T-helper 9 cell (primary cell): ENCODE results near the gene IL1RL2.

Experiments
- DNase-seq: peaks from one replicate; pipeline ENCODE4 v3.0.0-alpha.2; 2020

The IL1RL2 gene

DNA sequence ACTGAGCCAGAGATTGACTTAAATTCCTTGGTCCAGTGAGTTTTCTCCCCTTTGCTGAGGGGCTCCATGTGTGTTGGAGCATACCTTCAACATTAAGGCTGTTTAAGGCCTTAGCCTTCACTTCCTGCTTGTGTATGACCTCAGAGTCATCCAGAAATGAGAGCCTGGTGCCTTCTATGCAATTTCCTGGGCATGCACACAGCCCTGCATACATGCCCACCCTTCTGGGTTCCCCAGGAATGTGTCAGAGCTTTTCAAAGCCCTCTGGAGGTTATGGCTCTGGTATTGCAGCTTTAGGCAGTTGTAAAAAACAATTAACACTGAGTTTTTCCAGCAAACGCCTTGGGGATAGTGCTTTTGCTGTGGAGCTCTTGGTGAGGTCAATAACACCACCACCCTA lies 27.5 kb upstream of the IL1RL2 start:
- DNase-seq: no peak

DNA sequence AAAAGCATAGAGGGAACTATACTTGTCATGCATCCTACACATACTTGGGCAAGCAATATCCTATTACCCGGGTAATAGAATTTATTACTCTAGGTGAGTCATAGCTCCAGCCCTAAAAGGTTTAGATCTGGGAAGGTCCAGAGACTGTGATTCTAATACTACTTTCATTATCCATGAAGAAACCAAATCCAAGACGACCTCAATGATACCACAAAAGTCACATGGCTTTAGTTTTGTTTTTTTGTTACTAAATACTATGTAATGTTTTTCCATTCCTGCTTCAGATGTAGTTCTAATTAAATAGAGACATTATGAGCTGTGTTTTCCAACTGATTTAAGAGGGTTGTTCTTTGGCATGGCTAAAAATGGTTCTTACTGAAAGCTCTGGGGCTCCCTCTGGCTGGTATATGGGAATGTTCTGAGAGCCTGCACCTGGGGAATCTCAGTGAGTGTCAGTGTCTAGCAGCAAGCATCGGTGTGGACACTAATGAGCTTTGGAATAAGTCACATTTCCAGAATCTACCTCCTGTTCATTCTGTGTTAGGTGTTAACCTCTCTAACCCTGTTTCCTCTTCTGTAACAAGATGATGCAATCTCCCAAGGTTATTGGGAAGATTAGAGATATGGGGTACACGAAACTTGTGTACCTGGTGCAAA lies 20.5 kb upstream of the IL1RL2 start:
- DNase-seq: no peak

DNA sequence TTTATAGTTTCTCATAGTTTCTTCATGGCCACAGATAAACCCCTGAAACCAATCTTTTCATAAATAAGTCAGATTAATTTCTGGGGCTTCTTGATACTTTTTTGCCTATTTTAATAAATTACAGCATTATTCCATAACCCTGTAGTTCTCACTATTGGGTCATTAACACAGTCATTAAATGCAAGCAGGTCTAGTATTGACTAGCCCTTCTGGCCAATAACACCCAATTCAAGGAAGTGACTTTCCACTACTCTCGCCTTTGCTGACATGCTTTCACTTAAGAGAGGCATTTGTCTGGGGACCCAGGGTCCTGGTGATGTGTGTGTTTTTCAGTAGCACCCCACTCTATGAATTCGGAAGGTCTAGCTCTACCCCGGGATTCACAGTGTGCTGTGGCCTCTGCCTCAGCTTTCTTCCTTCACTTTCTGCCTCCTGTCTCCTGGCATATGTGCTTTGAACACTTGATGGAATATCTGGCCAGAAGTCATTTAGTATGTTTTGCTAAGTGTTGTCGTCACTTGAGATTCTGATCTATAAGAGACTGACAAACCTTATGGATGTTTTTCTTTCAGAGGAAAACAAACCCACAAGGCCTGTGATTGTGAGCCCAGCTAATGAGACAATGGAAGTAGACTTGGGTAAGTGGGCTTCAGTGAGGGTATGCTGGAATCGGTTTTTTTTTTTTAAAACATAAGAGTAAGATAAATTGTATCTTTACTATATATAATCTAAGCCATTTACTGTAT lies 18.6 kb upstream of the IL1RL2 start:
- DNase-seq: no peak

DNA sequence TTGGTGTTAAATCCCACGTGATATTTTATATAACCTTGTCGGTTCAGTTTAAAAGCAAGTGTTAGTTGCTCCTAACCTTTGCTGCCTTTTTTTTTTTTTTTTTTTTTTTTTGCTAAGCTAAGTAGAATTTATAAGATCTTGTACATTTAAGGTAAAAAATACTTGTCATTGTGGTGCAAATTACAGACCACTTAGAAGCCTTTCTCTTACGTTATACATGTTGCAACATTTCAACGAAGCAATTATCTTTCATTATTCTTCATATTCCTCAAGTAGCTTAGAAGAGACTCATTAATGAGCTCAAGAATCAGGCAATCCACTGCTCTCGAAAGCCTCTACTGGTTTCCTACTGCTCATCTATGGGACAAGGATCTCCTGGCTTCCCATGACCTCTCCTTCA lies 14.9 kb upstream of the IL1RL2 start:
- DNase-seq: no peak

DNA sequence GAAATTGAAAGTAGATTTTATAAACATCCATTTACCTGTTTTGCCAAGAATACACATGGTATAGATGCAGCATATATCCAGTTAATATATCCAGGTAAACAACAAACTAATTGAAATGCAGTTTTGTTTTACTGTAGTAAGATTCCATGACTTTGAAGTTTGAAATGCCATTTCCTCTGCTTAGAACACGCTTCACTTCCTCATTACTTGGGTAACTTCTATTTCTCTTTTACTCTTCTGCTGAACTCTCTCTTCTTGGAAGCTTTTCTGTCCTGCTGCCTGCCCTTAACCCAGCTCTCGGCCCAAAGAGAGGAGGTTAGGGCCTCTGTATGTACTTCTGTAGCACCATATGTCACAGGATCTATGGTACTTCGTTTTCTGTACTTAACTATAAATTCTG lies 14.1 kb upstream of the IL1RL2 start:
- no peak for DNase-seq

DNA sequence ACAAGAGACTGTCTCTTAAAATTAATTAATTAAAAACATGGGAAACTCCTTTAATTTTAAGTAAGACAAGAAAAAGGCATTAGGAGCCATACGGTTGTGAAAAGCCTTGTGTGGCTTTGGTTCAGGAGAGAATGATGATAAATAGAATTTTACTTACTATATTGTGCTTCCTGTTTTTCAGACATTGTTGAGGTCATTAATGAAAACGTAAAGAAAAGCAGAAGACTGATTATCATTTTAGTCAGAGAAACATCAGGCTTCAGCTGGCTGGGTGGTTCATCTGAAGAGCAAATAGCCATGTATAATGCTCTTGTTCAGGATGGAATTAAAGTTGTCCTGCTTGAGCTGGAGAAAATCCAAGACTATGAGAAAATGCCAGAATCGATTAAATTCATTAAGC lies 10.7 kb upstream of the IL1RL2 start:
- DNase-seq: no peak

DNA sequence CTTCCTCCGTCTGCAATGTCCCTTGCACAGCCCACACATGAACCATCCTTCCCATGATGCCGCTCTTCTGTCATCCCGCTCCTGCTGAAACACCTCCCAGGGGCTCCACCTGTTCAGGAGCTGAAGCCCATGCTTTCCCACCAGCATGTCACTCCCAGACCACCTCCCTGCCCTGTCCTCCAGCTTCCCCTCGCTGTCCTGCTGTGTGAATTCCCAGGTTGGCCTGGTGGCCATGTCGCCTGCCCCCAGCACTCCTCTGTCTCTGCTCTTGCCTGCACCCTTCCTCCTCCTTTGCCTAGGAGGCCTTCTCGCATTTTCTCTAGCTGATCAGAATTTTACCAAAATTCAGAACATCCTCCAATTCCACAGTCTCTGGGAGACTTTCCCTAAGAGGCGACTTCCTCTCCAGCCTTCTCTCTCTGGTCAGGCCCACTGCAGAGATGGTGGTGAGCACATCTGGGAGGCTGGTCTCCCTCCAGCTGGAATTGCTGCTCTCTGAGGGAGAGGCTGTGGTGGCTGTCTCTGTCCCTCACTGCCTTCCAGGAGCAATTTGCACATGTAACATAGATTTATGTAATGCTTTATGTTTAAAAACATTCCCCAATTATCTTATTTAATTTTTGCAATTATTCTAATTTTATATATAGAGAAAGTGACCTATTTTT lies 8.9 kb upstream of the IL1RL2 start:
- no peak for DNase-seq

DNA sequence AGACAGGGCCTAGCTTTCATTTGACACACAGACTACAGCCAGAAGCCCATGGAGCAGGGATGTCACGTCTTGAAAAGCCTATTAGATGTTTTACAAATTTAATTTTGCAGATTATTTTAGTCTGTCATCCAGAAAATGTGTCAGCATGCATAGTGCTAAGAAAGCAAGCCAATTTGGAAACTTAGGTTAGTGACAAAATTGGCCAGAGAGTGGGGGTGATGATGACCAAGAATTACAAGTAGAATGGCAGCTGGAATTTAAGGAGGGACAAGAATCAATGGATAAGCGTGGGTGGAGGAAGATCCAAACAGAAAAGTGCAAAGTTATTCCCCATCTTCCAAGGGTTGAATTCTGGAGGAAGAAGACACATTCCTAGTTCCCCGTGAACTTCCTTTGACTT lies 7.8 kb upstream of the IL1RL2 start:
- DNase-seq: no peak

DNA sequence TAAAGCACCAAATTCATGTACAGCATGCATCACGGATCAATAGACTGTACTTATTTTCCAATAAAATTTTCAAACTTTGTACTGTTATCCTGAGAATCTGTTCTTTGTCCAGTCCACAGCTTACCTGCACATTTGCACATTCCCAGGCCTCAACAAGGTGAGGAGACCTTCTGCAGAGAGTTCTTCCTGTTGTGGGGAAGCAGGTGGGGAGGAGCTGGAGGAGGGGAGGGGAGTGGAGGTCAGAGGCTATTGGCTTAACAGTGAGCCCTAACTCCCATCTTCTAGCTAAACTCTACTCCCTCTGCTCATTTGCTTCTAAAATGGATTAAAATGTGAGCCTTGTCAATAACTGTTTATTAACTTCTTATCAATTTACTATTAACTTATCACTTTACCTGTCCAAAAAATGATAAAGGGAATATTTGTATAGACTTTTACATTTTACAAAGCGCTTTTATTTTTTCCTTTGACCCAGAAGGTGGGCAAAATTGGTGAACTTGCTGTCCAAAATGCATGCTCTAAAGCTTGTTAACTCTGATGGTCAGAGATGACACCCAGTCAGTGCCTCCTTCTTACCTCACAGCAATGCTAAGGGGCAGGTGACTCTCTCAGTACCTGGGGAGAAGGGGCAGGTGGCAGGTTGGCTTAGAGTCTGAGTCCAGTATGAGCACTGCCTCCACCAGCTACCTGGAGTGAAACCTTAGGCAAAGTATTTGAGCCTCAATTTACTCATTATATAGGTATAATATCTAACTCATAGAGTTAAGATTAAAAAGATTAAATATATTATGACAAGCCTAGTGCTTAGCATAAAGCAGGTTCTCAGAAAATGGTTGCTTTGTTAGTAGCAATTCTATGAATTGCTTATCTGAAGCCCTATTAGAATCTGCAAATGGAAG lies 6.8 kb upstream of the IL1RL2 start:
- no peak for DNase-seq

DNA sequence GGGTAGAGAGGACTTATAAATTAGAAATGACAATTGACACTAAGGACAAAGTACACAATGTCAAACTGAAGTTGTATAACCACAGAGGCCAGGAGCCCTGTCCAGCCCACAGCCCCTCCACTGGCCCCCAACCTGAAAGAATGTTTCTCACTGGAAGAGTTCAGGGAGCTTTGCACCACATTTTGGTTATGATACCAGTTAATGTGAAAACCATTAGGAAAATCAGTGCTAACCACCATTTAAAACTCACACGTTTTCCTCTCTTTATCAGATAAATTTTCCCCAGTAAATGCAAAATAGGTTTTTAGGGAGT lies 6.2 kb upstream of the IL1RL2 start:
- DNase-seq: no peak

DNA sequence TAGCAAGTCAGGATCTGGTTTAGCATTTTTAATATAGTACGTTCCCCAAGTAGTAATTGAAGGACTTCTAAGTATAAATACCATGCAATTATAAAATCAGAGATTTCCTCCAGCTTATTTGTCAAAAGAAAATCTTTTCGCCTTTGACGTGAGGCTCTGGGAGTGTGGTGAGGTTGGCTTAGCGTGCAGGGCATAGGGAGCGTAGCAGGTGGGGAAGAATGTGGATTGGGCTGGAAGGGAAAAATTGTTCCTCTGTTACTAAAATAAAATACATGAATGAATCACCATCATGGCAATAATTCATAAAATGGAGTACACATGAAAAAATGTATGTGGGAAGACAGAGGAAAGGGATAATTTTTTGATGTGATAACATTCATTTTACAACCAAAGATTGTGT lies 5.4 kb upstream of the IL1RL2 start:
- DNase-seq: no peak

DNA sequence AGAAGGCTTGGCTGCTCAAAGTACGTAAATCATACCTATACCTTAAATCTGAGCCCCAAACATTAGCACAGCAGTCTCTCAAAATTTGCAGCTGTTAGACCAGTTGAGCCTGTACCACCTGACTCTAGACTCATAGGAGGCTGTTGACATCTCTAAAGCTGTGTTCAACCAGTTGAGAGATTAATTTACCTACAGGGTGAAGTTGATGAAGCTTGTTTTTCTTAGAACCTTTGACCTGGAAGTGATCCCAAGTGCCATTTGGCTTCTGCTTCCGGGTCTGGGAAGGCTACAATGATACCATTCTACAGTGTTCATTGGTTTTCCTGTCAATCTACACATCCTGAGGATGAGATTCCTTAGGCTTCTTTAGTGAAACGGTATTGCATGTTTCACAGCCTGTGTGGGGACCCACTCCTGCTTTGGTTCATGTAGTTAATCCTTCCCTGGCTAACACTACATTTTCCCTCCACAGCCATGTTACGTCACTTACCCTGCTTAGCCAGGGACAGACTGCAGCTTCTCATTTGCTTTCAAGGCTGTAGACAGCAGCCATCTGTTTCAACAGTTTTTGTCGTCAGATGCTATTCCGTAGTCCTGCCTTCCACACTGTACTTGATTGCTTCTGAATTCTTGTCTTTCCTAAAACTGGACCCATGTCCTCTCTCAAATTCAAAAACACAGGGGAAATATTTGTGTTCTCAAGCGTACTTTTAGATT lies 4.7 kb upstream of the IL1RL2 start:
- DNase-seq: no peak

DNA sequence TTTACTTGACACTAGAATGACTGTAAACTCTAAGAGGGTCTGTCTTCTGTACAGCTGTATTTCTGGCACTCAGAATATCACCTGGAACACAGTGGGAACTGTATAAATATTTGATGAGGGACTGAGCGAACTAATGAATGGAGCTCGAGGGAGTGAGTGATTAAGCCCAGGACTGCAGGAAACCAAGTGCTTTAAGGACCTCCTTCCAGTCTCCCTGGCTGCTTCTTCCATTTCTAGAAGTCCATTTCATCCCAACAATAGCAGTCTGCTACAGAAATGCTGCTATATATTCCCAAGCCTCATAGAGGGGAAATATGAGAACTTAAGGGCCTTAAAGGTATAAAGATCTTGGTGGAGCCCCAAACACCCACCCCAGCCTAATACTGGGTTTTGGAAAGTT lies 2.8 kb upstream of the IL1RL2 start:
- DNase-seq: no peak

DNA sequence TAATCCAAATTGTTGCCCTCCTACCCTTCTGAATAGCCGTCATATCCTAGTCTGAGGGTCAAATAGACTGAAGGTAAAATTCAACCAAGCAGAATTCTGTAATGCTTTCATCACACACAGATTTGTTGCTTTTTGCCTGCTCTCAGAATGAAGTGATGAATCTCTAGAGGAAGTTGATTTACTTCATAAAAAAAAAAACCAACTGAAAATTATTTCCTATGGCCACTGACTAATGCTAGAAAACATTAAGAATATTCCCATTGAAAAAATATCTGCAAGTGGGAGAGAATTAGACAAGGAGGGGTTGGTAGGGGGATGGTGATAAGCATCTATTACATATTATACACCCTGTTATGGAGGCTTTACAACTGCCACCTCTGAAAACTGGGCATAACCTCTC lies 2.3 kb upstream of the IL1RL2 start:
- DNase-seq: no peak

DNA sequence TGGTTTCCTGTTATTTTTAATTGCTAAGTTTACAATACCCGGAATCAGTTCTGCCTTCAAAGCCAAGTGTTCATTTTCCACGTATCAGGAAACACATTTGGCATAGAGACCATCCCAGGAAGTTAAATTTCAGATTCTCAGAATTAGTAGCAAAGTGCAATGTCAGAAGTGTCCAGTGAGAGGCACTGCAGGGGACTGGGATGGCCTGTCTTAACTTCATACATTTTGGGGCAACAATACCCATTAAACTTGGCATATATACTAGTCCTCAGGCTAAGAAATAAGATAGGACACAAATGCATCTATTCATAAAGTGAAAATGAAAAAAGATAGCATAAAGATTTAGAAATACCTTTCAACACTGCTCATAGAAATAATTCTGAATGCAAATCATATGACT lies 1.5 kb upstream of the IL1RL2 start:
- no peak for DNase-seq

DNA sequence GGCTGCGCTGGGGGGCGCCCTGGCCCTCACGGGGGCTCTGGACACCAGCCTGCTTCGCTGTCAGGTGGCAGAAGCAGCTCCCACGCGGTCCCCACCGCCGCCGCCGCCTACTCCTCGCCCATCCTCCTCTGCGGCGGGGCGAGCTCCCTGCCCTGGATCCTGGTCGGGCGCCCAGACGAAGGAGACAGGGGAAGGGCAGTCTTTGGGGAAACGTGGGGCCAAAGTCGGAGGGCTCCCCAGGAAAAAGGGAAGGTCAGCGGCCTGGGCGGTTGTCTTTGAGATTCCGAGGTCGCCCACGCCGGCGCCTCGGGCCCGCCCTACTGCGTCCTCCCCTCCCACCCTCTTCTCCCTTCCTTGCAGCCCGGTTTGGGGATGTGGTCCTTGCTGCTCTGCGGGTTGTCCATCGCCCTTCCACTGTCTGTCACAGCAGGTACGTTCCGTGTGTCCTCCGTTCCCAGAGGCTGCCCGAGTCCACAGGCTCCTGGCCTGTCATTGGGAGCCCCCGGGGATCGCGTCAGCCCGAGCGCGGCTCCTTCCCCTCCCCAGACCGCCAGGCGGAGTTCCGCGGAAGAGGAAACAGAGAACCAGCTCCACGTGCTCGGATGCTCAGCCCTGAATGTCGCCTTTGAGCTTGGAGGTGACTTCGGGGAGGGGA lies 800 bp downstream of the IL1RL2 start:
- peak; percentile 17 for DNase-seq

DNA sequence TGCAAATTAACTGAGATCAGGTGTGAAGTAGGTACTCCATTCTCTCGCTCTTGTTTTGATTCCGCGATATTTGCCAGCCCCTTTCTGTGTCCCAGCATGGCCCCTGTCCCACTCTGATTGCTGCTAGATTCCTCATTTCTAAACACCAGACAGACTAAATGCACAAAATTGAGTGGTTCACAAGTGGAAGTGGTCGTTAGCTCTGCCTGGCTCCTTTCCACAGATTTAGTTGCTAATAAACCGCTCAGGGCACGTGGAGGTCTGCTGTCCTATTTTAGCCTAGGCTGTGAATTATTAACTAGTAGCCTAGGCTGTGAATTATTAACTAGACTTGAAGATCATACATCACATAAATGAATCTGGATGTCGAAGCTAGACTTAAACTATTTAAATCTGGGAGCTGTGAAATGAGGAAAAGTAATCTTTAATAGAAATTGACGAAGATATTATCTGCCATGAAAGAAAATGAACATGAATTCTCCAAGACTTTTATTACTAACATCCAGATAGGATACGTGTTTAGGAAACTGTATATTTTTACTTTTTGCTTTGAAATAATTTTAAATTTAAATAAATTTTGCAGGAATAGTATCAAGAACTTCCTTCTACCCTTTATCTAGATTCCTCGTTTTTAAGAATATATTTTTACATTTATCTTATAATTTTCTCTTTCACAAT lies 3.7 kb downstream of the IL1RL2 start:
- no peak for DNase-seq

DNA sequence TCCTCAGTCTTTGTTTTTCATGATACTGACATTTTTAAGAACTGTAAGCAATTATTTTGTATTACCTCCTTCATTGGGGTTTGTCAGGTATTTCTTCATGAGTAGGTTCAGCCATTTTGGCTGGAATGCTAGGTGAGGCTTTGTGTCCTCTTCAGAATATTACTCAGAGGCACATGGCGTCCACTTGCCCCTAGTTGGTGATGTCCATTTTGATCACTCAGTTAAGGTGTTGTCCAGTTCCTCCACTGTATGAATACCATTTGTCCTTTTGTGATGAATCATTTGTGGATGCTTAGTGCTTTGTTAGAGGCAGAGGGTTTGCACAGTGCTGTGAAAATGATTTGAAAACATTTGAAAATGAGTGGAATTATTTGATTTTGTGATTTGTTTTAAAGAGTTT lies 4.7 kb downstream of the IL1RL2 start:
- DNase-seq: no peak

DNA sequence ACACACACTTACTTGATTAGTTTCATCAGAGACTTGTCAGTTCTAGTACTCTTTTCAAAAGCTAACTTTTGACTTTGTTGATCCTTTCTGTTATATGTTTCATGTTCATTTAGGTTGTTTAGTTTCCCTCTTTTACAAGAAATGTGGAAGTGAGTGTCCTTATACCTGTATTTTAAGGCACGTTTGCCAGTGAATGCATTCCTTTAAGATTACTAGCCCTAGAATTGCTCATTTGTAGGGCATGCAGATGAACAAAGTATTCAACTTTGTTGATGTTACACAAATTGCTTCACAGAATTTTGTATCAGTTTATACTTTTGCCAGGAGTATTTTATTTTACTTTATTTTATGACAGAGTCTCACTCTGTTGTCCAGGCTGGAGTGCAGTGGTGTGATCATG lies 6.3 kb downstream of the IL1RL2 start:
- no peak for DNase-seq

DNA sequence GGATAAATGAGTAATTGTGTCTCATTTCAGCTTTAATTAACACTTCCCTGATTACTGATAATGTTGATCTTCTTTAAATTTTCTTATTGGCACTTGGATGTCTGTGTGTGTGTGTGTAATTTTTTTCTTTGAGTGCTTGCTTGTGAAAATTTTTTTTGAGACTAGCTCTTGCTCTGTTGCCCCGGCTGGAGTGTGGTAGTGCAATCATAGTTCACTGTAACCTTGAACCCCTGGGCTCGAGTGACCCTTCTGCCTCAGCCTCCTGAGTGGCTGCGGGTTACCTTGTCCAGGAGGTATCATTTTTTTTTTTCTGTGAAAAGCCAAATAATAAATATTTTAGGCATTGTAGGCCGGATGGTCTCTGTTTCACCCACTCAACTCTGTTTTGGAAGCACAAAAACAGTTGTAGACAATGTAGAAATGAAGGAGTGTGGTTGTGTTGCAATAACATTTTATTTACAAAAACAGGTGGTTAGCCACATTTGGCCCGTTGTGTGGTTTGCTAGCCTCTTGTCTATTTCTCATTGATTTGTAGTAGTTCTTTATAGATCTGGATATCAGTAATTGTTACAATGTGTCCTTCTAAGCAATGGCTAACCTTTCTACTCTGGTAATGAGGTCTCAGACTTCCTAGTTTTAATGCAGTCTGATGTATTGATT lies 7.9 kb downstream of the IL1RL2 start:
- DNase-seq: no peak
